Right renal cortex interstitium (tissue), 3 donors: ENCODE measurements around the gene ARHGAP18. TPM values are rescaled to one million over a fixed set of nuclear protein-coding genes. Genes with fewer than 3 reads are reported as not detected.

Experiments used
- DNase-seq, 3 donors: peaks; one replicate each; pipeline ENCODE4 v3.0.0-alpha.2; 2013; ENCODE audit warnings: low read depth in 3 of 3, low spot score in 2 of 3
- polyA plus RNA-seq, 3 donors: library from polyadenylated mRNA; unstranded; fragments of 120-200 nt; gene quantifications; one replicate each; pipeline ENCODE4 v1.2.1, GENCODE V29; 2013; ENCODE audit not compliant: insufficient read length in 3 of 3

The ARHGAP18 gene
- polyA plus RNA-seq, 3 donors = 36.1 to 37.3 (median 36.9) TPM

- no peak for DNase-seq
Observed at GRCh38 chr6:129645830-129646579, 64.0 kb downstream of the ARHGAP18 start.

GRCh38 chr6:129645106-129645829 lies 64.7 kb downstream of the ARHGAP18 start:
- no peak for DNase-seq

GRCh38 chr6:129644567-129645015 lies 65.4 kb downstream of the ARHGAP18 start:
- DNase-seq = no peak

GRCh38 chr6:129643968-129644367 lies 66.0 kb downstream of the ARHGAP18 start:
- DNase-seq = no peak

- DNase-seq = no peak
Observed at GRCh38 chr6:129643176-129643575, 66.8 kb downstream of the ARHGAP18 start.

- no peak for DNase-seq
Observed at GRCh38 chr6:129642322-129642721, 67.7 kb downstream of the ARHGAP18 start.

- no peak for DNase-seq
Observed at GRCh38 chr6:129641344-129641743, 68.6 kb downstream of the ARHGAP18 start.

GRCh38 chr6:129638686-129639085 lies 71.3 kb downstream of the ARHGAP18 start:
- DNase-seq = no peak

GRCh38 chr6:129638055-129638684 lies 71.8 kb downstream of the ARHGAP18 start:
- no peak for DNase-seq

GRCh38 chr6:129637340-129638054 lies 72.5 kb downstream of the ARHGAP18 start:
- DNase-seq = no peak

GRCh38 chr6:129635396-129636130 lies 74.4 kb downstream of the ARHGAP18 start:
- DNase-seq = no peak

GRCh38 chr6:129634411-129635230 lies 75.4 kb downstream of the ARHGAP18 start:
- DNase-seq = no peak

- DNase-seq = no peak
Observed at GRCh38 chr6:129633529-129633928, 76.4 kb downstream of the ARHGAP18 start.

- no peak for DNase-seq
Observed at GRCh38 chr6:129632172-129632613, 77.8 kb downstream of the ARHGAP18 start.

GRCh38 chr6:129631070-129631469 lies 78.9 kb downstream of the ARHGAP18 start:
- DNase-seq = no peak

- no peak for DNase-seq
Observed at GRCh38 chr6:129630596-129630995, 79.4 kb downstream of the ARHGAP18 start.

GRCh38 chr6:129628101-129628815 lies 81.7 kb downstream of the ARHGAP18 start:
- DNase-seq = no peak

GRCh38 chr6:129624488-129624887 lies 85.5 kb downstream of the ARHGAP18 start:
- no peak for DNase-seq
